Measurements from ENCODE around the gene IRF2BPL.

GRCh38 chr14:77007183-77007974 lies 21.1 kb downstream of the IRF2BPL start:
- no peak for TF ChIP-seq EZH2 (IDR thresholded peaks at IDR 0.05; ENCODE audit: insufficient read depth, poor library complexity, severe bottlenecking)
- no peak for TF ChIP-seq EZH2phosphoT487 (IDR thresholded peaks at IDR 0.05; ENCODE audit: insufficient read depth, low read depth)

Data from GM23248 (cell line).